WTC11 (cell line): ENCODE data around the gene PTPRS.

ENCODE experiments used
- CTCF ChIP-seq: fragments of 200-600 bp; IDR thresholded peaks from 2 replicates; pipeline ENCODE4 v1.8.0; 2022; ENCODE audit warnings: antibody characterized with exemption
- ETV6 ChIP-seq: sonication (generic); formaldehyde crosslinking; IDR thresholded peaks from 2 replicates; pipeline ENCODE4 v1.8.1; 2022; ENCODE audit warnings: mild to moderate bottlenecking, missing genetic modification reagents
- FOXP1 ChIP-seq: sonication (generic); formaldehyde crosslinking; IDR thresholded peaks from 2 replicates; pipeline ENCODE4 v1.8.0; 2022; ENCODE audit warnings: missing genetic modification reagents, mild to moderate bottlenecking, moderate library complexity, borderline replicate concordance
- JUN ChIP-seq: sonication (generic); formaldehyde crosslinking; IDR thresholded peaks from 2 replicates; pipeline ENCODE4 v1.8.0; 2023; ENCODE audit warnings: mild to moderate bottlenecking, missing genetic modification reagents
- MXD4 ChIP-seq: fragments of 250-450 bp; sonication (Bioruptor Pico); IDR thresholded peaks from 2 replicates; pipeline ENCODE4 v1.8.0; 2021; ENCODE audit warnings: mild to moderate bottlenecking, moderate library complexity, borderline replicate concordance
- NFATC4 ChIP-seq: fragments of 250-450 bp; sonication (Bioruptor Pico); IDR thresholded peaks from 2 replicates; pipeline ENCODE4 v1.9.0; 2021; ENCODE audit warnings: mild to moderate bottlenecking
- PRDM15 ChIP-seq: sonication (generic); formaldehyde crosslinking; IDR thresholded peaks from 2 replicates; pipeline ENCODE4 v1.8.0; 2022; ENCODE audit warnings: missing genetic modification reagents
- RORB ChIP-seq: fragments of 250-450 bp; sonication (Bioruptor Pico); IDR thresholded peaks from 2 replicates; pipeline ENCODE4 v1.9.0; 2021; ENCODE audit warnings: mild to moderate bottlenecking
- SMAD3 ChIP-seq: sonication (generic); formaldehyde crosslinking; IDR thresholded peaks from 2 replicates; pipeline ENCODE4 v1.8.0; 2022; ENCODE audit warnings: missing genetic modification reagents, mild to moderate bottlenecking, borderline replicate concordance
- SP1 ChIP-seq: sonication (generic); formaldehyde crosslinking; conservative IDR thresholded peaks from 2 replicates; pipeline ENCODE4 v1.8.1; 2022; ENCODE audit warnings: missing genetic modification reagents
- ZBTB21 ChIP-seq: sonication (generic); formaldehyde crosslinking; IDR thresholded peaks from 2 replicates; pipeline ENCODE4 v1.8.1; 2023; ENCODE audit warnings: mild to moderate bottlenecking, missing genetic modification reagents, borderline replicate concordance

GRCh38 chr19:5318306-5318705 is 22.3 kb downstream of the PTPRS start:
- TF ChIP-seq SP1 (no peak), ETV6 (CRISPR knock-in tag) (no peak), NFATC4 (CRISPR knock-in tag) (no peak), SMAD3 (CRISPR knock-in tag) (no peak), PRDM15 (no peak), RORB (no peak), CTCF (no peak), JUN (CRISPR knock-in tag) (no peak), MXD4 (CRISPR knock-in tag) (no peak), FOXP1 (no peak), ZBTB21 (CRISPR knock-in tag) (no peak)
